GM12878 (cell line): Measurements from ENCODE around the gene PAX2. TPM values are rescaled to one million over a fixed set of nuclear protein-coding genes. Genes with fewer than 3 reads are reported as not detected.

Source experiments
- CBX5 ChIP-seq: sonication (generic); IDR thresholded peaks from 2 replicates; pipeline ENCODE4 v1.6.1; 2016; ENCODE audit warnings: low read depth, moderate library complexity, mild to moderate bottlenecking, inconsistent platforms
- ETV6 ChIP-seq, 2 experiments: fragments of 450-650 bp in 1 of 2; IDR thresholded peaks in 1 of 2; conservative IDR thresholded peaks in 1 of 2; 2 replicates each; pipeline ENCODE4 v1.6.1; 2014; ENCODE audit warnings: antibody characterized with exemption in 1 of 2, borderline replicate concordance in 1 of 2, low read depth in 1 of 2, mild to moderate bottlenecking in 1 of 2, moderate library complexity in 1 of 2
- HDAC2 ChIP-seq: fragments of 200-600 bp; sonication (generic); IDR thresholded peaks from 2 replicates; pipeline ENCODE4 v1.6.1; 2017
- IKZF1 ChIP-seq: fragments of 450-650 bp; conservative IDR thresholded peaks from 2 replicates; pipeline ENCODE4 v1.6.1; 2017; ENCODE audit warnings: antibody characterized with exemption, mild to moderate bottlenecking
- NRF1 ChIP-seq: conservative IDR thresholded peaks from 2 replicates; pipeline ENCODE4 v1.6.1; 2011; ENCODE audit warnings: mild to moderate bottlenecking, low read depth, low read length, improper control_type of control experiment
- TCF3 ChIP-seq: IDR thresholded peaks from 2 replicates; pipeline ENCODE4 v1.6.1; 2012; ENCODE audit warnings: low read depth, mild to moderate bottlenecking, low read length, borderline replicate concordance; ENCODE audit not compliant: insufficient read depth
- polyA plus RNA-seq, 11 experiments: library from polyadenylated mRNA; depleted of rRNA in 4 of 11; unstranded in 6 of 11; stranded (reverse) in 5 of 11; fragments of >200 nt; fragmentation: Nextera tagmentation in 4 of 11; fragmentation: Illumina TruSeq in 1 of 11; extraction: Ambion mirVana in 4 of 11; extraction: Trizol in 1 of 11; gene quantifications; 1 replicate in 1 of 11; 2 replicates in 10 of 11; pipeline versions ENCODE4 v1.2.1 to v1.2.3, GENCODE V29; 2011 to 2016; ENCODE audit warnings: inconsistent platforms in 2 of 11, missing spikeins in 2 of 11, low read depth in 1 of 11
- total RNA-seq, 4 experiments: library from RNA; depleted of rRNA in 3 of 4; stranded (reverse); fragments of >200 nt in 3 of 4; fragmentation: Illumina TruSeq in 1 of 4; extraction: Trizol in 1 of 4; gene quantifications; 2 replicates each; pipeline versions ENCODE4 v1.2.1 to v1.2.3, GENCODE V29; 2013 to 2021
- TF ChIP-seq, protein P1 (sequence below): fragments of 450-650 bp; IDR thresholded peaks from 2 replicates; pipeline ENCODE4 v1.6.1; 2017; ENCODE audit warnings: antibody characterized with exemption, mild to moderate bottlenecking, moderate library complexity

The PAX2 gene
- total and polyA plus RNA-seq, 10 of the 15 experiments (the other 5 are each of a cell fraction or from before 2014, with no cell fraction given), result not detected

DNA sequence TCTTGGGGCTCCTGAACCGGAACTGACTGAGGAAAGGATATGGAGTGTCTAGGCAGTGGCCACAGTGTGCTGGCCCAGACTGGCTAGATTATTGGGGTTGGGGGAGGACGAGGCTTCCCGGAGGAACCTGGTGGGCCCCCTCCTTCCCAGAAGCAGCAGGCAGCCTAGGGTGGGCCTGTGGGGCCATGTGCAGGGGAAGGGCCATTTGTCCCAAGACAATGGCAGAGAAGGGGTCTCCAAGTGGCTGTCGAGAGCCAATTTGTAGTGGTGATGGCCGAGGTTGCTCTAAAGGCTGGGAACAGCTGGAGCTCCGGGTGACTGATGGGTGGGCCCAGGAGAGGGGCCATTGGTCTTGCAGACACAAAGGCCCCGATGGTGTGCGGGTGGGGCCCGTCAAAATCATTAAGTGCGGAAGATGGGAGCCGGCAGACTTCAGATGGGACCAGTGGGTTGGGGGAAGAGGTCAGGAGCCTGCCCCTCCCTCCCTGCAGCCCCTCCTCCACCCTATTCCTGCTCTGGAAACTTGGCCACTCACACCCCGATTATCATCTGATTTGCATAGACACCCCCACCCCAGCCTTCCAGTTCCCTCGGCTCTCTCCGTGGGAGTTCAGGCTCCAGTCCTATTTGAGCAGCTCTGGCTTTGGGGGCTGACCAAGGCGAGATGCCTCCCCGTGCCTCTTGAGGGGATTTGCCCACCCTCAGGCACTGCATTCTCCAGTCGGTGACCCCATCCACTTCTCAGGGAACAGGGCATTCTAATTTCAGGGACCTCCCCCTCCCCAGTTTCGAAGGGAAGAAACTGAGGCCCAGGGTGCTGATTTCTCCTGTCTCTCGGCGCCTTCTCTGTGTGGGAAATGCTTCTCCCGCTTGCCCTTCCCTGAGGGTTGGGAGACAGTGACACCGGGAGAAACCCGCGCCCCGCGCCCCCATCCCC, 36.0 kb upstream of the PAX2 start (continued):
- no peak for TF ChIP-seq IKZF1
- TF ChIP-seq NRF1, result no peak
- no peak for TF ChIP-seq CBX5
- TF ChIP-seq HDAC2, result no peak
- TF ChIP-seq ETV6 (conservative IDR thresholded peaks at IDR 0.05 in 1 of 2, IDR thresholded peaks at IDR 0.05 in 1 of 2; ENCODE audit: borderline replicate concordance in 1 of 2, low read depth in 1 of 2), result no peak
- TF ChIP-seq, protein P1, sequence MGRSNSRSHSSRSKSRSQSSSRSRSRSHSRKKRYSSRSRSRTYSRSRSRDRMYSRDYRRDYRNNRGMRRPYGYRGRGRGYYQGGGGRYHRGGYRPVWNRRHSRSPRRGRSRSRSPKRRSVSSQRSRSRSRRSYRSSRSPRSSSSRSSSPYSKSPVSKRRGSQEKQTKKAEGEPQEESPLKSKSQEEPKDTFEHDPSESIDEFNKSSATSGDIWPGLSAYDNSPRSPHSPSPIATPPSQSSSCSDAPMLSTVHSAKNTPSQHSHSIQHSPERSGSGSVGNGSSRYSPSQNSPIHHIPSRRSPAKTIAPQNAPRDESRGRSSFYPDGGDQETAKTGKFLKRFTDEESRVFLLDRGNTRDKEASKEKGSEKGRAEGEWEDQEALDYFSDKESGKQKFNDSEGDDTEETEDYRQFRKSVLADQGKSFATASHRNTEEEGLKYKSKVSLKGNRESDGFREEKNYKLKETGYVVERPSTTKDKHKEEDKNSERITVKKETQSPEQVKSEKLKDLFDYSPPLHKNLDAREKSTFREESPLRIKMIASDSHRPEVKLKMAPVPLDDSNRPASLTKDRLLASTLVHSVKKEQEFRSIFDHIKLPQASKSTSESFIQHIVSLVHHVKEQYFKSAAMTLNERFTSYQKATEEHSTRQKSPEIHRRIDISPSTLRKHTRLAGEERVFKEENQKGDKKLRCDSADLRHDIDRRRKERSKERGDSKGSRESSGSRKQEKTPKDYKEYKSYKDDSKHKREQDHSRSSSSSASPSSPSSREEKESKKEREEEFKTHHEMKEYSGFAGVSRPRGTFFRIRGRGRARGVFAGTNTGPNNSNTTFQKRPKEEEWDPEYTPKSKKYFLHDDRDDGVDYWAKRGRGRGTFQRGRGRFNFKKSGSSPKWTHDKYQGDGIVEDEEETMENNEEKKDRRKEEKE, result no peak
- no peak for TF ChIP-seq TCF3
